A673 (cell line): ENCODE measurements around the gene PIGC. TPM values are rescaled to one million over a fixed set of nuclear protein-coding genes. Genes with fewer than 3 reads are reported as not detected.
A peak's percentile ranks its signal among the peaks of the same experiment; 100 is the strongest.

Experiments used
- BruUV-seq: library from RNA; stranded (reverse); fragments of 400-500 nt; replicated peaks from 2 replicates; lab custom pipeline; 2021; lab: Mats Ljungman, UMichigan
- CTCF ChIA-PET: fragments of 300-600 bp; sonication (Branson Sonifier 250); formaldehyde crosslinking; loops from one replicate; lab custom pipeline; 2022; ENCODE audit warnings: antibody characterized with exemption; lab: Charles Lee
- POLR2A ChIA-PET: fragments of 300-600 bp; sonication (Branson Sonifier 250); formaldehyde crosslinking; loops from one replicate; lab custom pipeline; 2022; ENCODE audit warnings: antibody characterized with exemption; ENCODE audit not compliant: low non-redundant PET; lab: Charles Lee
- DNase-seq: peaks from one replicate; pipeline ENCODE4 v3.0.0-alpha.2; 2015; ENCODE audit warnings: low spot score
- H3K27ac ChIP-seq: fragments of 200-600 bp; sonication (generic); 2 replicates; pipeline ENCODE4 v1.5.1; 2016; ENCODE audit warnings: mixed run types, low read depth, mild to moderate bottlenecking, mixed read lengths, antibody characterized with exemption, low read length; ENCODE audit not compliant: poor library complexity, severe bottlenecking
- H3K27me3 ChIP-seq: fragments of 200-600 bp; sonication (generic); replicated peaks from 2 replicates; pipeline ENCODE4 v1.6.1; 2017; ENCODE audit warnings: mixed run types, low read depth, mild to moderate bottlenecking, mixed read lengths, antibody characterized with exemption, low read length; ENCODE audit not compliant: insufficient read depth, poor library complexity
- H3K36me3 ChIP-seq: fragments of 200-600 bp; sonication (generic); 2 replicates; pipeline ENCODE4 v1.6.1; 2016; ENCODE audit warnings: mixed run types, mild to moderate bottlenecking, mixed read lengths, antibody characterized with exemption, low read length; ENCODE audit not compliant: insufficient read depth, poor library complexity, severe bottlenecking
- H3K4me1 ChIP-seq: fragments of 200-600 bp; sonication (generic); 2 replicates; pipeline ENCODE4 v1.6.1; 2017; ENCODE audit warnings: mixed run types, mild to moderate bottlenecking, mixed read lengths, antibody characterized with exemption, low read length; ENCODE audit not compliant: insufficient read depth, poor library complexity, severe bottlenecking
- H3K4me3 ChIP-seq: fragments of 200-600 bp; sonication (generic); 2 replicates; pipeline ENCODE4 v1.5.1; 2016; ENCODE audit warnings: low read depth, mixed run types, mild to moderate bottlenecking, mixed read lengths, low read length; ENCODE audit not compliant: poor library complexity, severe bottlenecking
- H3K9me3 ChIP-seq: fragments of 200-600 bp; sonication (generic); 2 replicates; pipeline ENCODE4 v1.6.1; 2016; ENCODE audit warnings: mixed run types, low read depth, mild to moderate bottlenecking, mixed read lengths, antibody characterized with exemption, low read length; ENCODE audit not compliant: poor library complexity, severe bottlenecking
- EZH2 ChIP-seq: fragments of 200-600 bp; sonication (generic); IDR thresholded peaks from 2 replicates; pipeline ENCODE4 v1.6.1; 2017; ENCODE audit warnings: borderline replicate concordance, low read depth, mild to moderate bottlenecking, mixed read lengths, antibody characterized with exemption, low read length; ENCODE audit not compliant: poor library complexity, severe bottlenecking
- intact Hi-C: fragments of 100-400 bp; cut with micrococcal nuclease; formaldehyde crosslinking; loops from one replicate; pipeline ENCODE4 v1.10.0; 2022; ENCODE audit not compliant: unreplicated experiment
- total RNA-seq: library from RNA; stranded (reverse); gene quantifications from 2 replicates; pipeline ENCODE4 v1.2.3, GENCODE V29; 2021
- TF ChIP-seq, protein P1 (sequence below): fragments of 300-800, 200-600 bp; sonication (generic); conservative IDR thresholded peaks from 2 replicates; pipeline ENCODE4 v1.5.1; 2017; ENCODE audit warnings: low read depth, mild to moderate bottlenecking, antibody characterized with exemption, low read length, moderate library complexity, mixed read lengths

PIGC gene
- total RNA-seq, 1 experiment from 2014 or later = 21.0 TPM

DNA sequence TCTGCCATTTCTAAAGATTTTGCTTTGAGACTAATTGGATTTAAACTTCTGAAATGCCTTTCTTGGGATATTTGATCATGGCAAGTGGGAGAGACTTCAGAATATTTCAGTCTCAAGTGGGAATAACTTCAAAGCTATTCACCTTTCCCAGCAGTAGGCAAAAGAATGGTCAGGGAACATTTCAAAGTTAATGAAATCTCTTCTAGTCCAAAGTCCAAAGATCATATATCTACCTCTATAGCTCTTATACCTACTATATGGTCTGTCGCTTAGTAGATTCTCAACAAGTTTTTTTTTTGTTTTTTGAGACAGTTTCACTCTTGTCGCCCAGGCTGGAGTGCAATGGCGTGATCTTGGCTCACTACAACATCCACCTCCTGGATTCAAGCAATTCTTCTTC, 44.5 kb upstream of the PIGC start:
- POLR2A ChIA-PET = no interaction called here
- TF ChIP-seq EZH2 = no peak
- TF ChIP-seq, protein P1, sequence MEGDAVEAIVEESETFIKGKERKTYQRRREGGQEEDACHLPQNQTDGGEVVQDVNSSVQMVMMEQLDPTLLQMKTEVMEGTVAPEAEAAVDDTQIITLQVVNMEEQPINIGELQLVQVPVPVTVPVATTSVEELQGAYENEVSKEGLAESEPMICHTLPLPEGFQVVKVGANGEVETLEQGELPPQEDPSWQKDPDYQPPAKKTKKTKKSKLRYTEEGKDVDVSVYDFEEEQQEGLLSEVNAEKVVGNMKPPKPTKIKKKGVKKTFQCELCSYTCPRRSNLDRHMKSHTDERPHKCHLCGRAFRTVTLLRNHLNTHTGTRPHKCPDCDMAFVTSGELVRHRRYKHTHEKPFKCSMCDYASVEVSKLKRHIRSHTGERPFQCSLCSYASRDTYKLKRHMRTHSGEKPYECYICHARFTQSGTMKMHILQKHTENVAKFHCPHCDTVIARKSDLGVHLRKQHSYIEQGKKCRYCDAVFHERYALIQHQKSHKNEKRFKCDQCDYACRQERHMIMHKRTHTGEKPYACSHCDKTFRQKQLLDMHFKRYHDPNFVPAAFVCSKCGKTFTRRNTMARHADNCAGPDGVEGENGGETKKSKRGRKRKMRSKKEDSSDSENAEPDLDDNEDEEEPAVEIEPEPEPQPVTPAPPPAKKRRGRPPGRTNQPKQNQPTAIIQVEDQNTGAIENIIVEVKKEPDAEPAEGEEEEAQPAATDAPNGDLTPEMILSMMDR = no peak

DNA sequence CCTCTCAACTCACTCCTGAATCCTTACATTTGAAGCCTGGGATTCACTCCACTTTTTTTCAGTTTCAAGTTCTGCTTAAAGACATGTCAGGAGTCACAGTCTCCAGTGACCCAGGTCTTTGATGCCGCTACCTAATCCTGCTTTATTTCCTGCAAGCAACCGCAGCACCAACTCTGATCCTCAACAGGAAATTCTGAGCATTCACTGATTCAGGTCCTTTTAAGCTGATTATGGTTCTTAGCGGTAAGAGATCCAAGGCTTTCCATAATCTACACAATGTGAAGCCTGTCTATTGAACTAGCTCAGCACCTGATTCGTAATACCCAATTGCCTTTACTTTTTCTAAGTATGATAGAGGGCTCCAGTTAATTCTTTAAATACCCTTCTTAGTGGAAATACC, 43.7 kb upstream of the PIGC start:
- BruUV-seq = no TSS peak
- intact Hi-C loops = no loop called here
- peaks cover 4% of the 10 kb centered on the region for H3K4me1 ChIP-seq
- DNase-seq = peak; percentile 36
- no peaks in the 10 kb centered on the region for H3K36me3 ChIP-seq
- no peak overlapping the region for H3K4me3 ChIP-seq
- H3K27ac ChIP-seq = no peak overlapping the region
- H3K27me3 ChIP-seq = peaks cover 7% of the 10 kb centered on the region
- TF ChIP-seq, protein P1 = no peak
- no peak for TF ChIP-seq EZH2
- no peaks in the 10 kb centered on the region for H3K9me3 ChIP-seq
- POLR2A ChIA-PET = no interaction called here
- CTCF ChIA-PET = no interaction called here

More for the DNA sequence above, 44.5 kb upstream of the PIGC start:
- CTCF ChIA-PET = no interaction called here
- no peaks in the 10 kb centered on the region for H3K36me3 ChIP-seq
- intact Hi-C loops = no loop called here
- no peak overlapping the region for H3K4me3 ChIP-seq
- H3K4me1 ChIP-seq = peaks cover 4% of the 10 kb centered on the region
- BruUV-seq = no TSS peak
- no peak overlapping the region for H3K27ac ChIP-seq
- DNase-seq = no peak
- H3K27me3 ChIP-seq = peaks cover 7% of the 10 kb centered on the region
- H3K9me3 ChIP-seq = no peaks in the 10 kb centered on the region

DNA sequence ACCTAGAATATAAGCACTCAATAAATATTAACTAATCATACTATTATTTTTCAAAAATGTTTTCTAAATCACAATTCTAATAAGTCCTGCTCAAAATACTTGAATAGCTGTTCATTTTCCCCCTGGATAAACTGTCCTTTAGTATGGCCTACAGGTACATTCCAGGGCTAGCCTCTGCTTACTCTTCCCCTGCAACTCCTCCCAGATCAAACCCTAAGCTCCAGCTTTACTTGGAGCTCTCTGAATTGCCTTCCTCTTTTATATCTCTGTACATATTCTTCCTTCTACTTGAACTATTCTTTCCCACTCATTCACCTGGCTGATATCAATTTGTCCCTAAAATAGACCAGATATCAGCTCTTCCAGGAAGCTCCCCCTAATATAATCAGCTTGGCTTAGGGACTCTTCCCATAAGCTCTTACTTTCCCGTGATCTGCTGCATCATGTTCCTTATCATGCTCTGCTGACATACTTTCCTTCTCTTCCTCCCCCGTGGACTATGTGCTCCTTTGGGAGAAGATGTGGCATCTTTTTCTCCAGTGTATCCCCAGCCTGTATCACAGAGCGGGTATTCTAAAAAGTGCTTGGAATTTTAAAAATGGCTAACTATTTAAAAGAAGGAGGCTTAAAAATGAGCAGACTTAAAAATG, 43.1 kb upstream of the PIGC start:
- POLR2A ChIA-PET = no interaction called here

More for the DNA sequence above, 43.1 kb upstream of the PIGC start:
- Histone ChIP-seq H3K27ac (no peak overlapping the region), H3K4me3 (no peak overlapping the region), H3K27me3 (peaks cover 7% of the 10 kb centered on the region), H3K4me1 (peaks cover 4% of the 10 kb centered on the region), H3K9me3 (no peaks in the 10 kb centered on the region), H3K36me3 (no peaks in the 10 kb centered on the region)
- TF ChIP-seq, protein P1 = no peak
- TF ChIP-seq EZH2 = no peak
- no peak for DNase-seq
- no TSS peak for BruUV-seq
- intact Hi-C loops = no loop called here
- CTCF ChIA-PET = no interaction called here
